CD4-positive, alpha-beta T cell (primary cell): ENCODE results near the gene POLR2C. TPM values are rescaled to one million over a fixed set of nuclear protein-coding genes. Genes with fewer than 3 reads are reported as not detected.

Experiments
- ATAC-seq: fragments of 200-7000 bp; cut with Tn5 transposase; one replicate; pipeline ENCODE4 v1.10.0; 2022; ENCODE audit warnings: mild to moderate bottlenecking; ENCODE audit not compliant: poor library complexity
- CTCF ChIA-PET: fragments of 350-600 bp; sonication (Branson Sonifier 250); formaldehyde crosslinking; loops from one replicate; lab custom pipeline; 2021; ENCODE audit warnings: antibody characterized with exemption, inconsistent platforms; lab: Charles Lee
- POLR2A ChIA-PET: fragments of 350-600 bp; sonication (Branson Sonifier 250); formaldehyde crosslinking; loops from one replicate; lab custom pipeline; 2021; ENCODE audit warnings: antibody characterized with exemption, inconsistent platforms; lab: Charles Lee
- DNase-seq, 14 experiments: peaks; one replicate each; pipeline ENCODE4 v3.0.0-alpha.2; 2013 to 2020; ENCODE audit warnings: mixed read lengths in 2 of 14
- H3K27ac ChIP-seq, 2 donors: one replicate each; pipeline versions ENCODE4 v1.5.1 to v1.7.0; 2013; ENCODE audit warnings: low read length in 2 of 2, low read depth in 1 of 2, mild to moderate bottlenecking in 1 of 2
- H3K27me3 ChIP-seq, 2 experiments: 1 replicate in 1 of 2; 2 replicates in 1 of 2; pipeline versions ENCODE4 v1.6.1 to v1.7.0; 2013; ENCODE audit warnings: low read length in 2 of 2, control low read depth in 1 of 2, mild to moderate bottlenecking in 1 of 2, moderate library complexity in 1 of 2; ENCODE audit not compliant: insufficient read depth in 2 of 2, control insufficient read depth in 1 of 2
- H3K36me3 ChIP-seq: one replicate; pipeline ENCODE4 v1.6.1; 2013; ENCODE audit warnings: low read length, control low read depth; ENCODE audit not compliant: insufficient read depth
- H3K4me1 ChIP-seq: one replicate; pipeline ENCODE4 v1.6.1; 2013; ENCODE audit warnings: low read length, control low read depth; ENCODE audit not compliant: insufficient read depth
- H3K4me3 ChIP-seq: one replicate; pipeline ENCODE4 v1.5.1; 2013; ENCODE audit warnings: mild to moderate bottlenecking, low read length, moderate library complexity
- H3K9me3 ChIP-seq, 2 experiments: 1 replicate in 1 of 2; 2 replicates in 1 of 2; pipeline versions ENCODE4 v1.6.1 to v1.7.0; 2013; ENCODE audit warnings: low read length in 2 of 2, mild to moderate bottlenecking in 2 of 2, control low read depth in 1 of 2, moderate library complexity in 1 of 2; ENCODE audit not compliant: control insufficient read depth in 1 of 2, insufficient read depth in 1 of 2
- H3K27ac Mint-ChIP-seq: one replicate; pipeline ENCODE4 v1.8.0; 2020; ENCODE audit warnings: mixed read lengths
- H3K27me3 Mint-ChIP-seq: one replicate; pipeline ENCODE4 v1.8.0; 2021; ENCODE audit warnings: mixed read lengths
- H3K36me3 Mint-ChIP-seq: one replicate; pipeline ENCODE4 v1.8.0; 2021; ENCODE audit warnings: low read depth, mixed read lengths
- H3K4me1 Mint-ChIP-seq: one replicate; pipeline ENCODE4 v1.8.0; 2021; ENCODE audit warnings: low read depth, mixed read lengths
- H3K4me3 Mint-ChIP-seq: one replicate; pipeline ENCODE4 v1.8.0; 2020; ENCODE audit warnings: mild to moderate bottlenecking, mixed read lengths
- H3K9me3 Mint-ChIP-seq: one replicate; pipeline ENCODE4 v1.8.0; 2020; ENCODE audit warnings: mixed read lengths
- CTCF ChIP-seq: fragments of 200-600 bp; IDR thresholded peaks from one replicate; pipeline ENCODE4 v1.8.0; 2022; ENCODE audit warnings: antibody characterized with exemption, mild to moderate bottlenecking
- intact Hi-C, 2 experiments: fragments of 100-400 bp; cut with DNase I in 1 of 2; cut with micrococcal nuclease in 1 of 2; formaldehyde crosslinking; loops; one replicate each; pipeline versions ENCODE4 v1.15.1 to v1.9.0; 2023 to 2025; cut with DNase I, micrococcal nuclease
- total RNA-seq, 174 experiments: library from RNA in 2 of 174; stranded (reverse) in 2 of 174; gene quantifications; one replicate each; pipeline ENCODE4 v1.2.3 and lab custom pipeline; 2021 to 2026

The POLR2C gene
- total RNA-seq, 2 experiments from 2014 or later = 124 to 125 TPM

- H3K9me3 ChIP-seq = no peaks in the 10 kb centered on the region
- Mint-ChIP-seq H3K36me3 (peaks cover 60% of the 10 kb centered on the region), H3K4me3 (no peak overlapping the region), H3K9me3 (no peaks in the 10 kb centered on the region), H3K4me1 (peaks cover 11% of the 10 kb centered on the region), H3K27me3 (no peaks in the 10 kb centered on the region), H3K27ac (peak overlapping the region; percentile 40)
- no peaks in the 10 kb centered on the region for H3K27me3 ChIP-seq
- no peak overlapping the region for H3K27ac ChIP-seq
- ChIA-PET CTCF (interaction anchor here (1.2 kb wide), 1 partner anchor 10 kb away, joined by 5 read pairs; the partner anchor contains the start of gene POLR2C), POLR2A (interaction anchor here (1.6 to 3.6 kb wide), 2 partner anchors 10 to 14 kb away, joined by 4 to 13 read pairs; partner anchors contain the start of genes DOK4 and POLR2C)
- H3K4me3 ChIP-seq = no peak overlapping the region
- H3K4me1 ChIP-seq = peaks cover 14% of the 10 kb centered on the region
- intact Hi-C loops = no loop called here
- no peak for TF ChIP-seq CTCF
- peaks cover 54% of the 10 kb centered on the region for H3K36me3 ChIP-seq
- no peak for ATAC-seq
- no peak for DNase-seq
Measured at GRCh38 chr16:57471852-57472664, 9.6 kb downstream of the POLR2C start.

DNA sequence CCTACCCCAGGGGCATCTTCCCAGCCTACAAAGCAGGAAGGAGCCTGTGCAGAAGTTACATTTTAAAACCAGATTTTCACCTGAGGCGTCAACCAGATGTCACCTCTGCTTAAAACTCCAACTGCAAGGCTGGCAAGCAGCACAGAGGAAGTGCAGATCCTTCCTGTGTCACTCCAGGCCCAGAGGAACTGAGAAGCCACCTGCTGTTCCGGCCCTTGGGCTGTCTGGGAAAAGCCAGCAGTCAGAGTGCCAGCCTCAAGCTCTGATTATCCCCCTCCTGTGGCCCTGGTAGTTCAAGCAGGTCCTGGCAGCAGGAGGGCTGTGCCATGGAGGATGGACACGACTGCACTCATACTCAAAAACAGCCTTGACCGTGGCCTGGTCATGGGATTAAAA lies 10.2 kb downstream of the POLR2C start:
- H3K4me3 Mint-ChIP-seq = no peak overlapping the region
- peaks cover 18% of the 10 kb centered on the region for H3K4me1 ChIP-seq
- H3K4me1 Mint-ChIP-seq = peaks cover 11% of the 10 kb centered on the region
- no peaks in the 10 kb centered on the region for H3K9me3 Mint-ChIP-seq
- intact Hi-C loops = no loop called here
- TF ChIP-seq CTCF = no peak
- CTCF ChIA-PET = interaction anchor here (2.9 kb wide), 1 partner anchor 10 kb away, joined by 10 read pairs; the partner anchor contains the start of gene POLR2C
- no peaks in the 10 kb centered on the region for H3K9me3 ChIP-seq
- H3K36me3 ChIP-seq = peaks cover 49% of the 10 kb centered on the region
- no peak overlapping the region for H3K4me3 ChIP-seq
- ATAC-seq (no peak), DNase-seq (no peak)
- H3K27ac ChIP-seq = no peak overlapping the region
- H3K27ac Mint-ChIP-seq = peak overlapping the region; percentile 40
- H3K27me3 Mint-ChIP-seq = no peaks in the 10 kb centered on the region
- POLR2A ChIA-PET = interaction anchor here (1.6 to 3.6 kb wide), 2 partner anchors 10 to 14 kb away, joined by 4 to 13 read pairs; partner anchors contain the start of genes DOK4 and POLR2C
- no peaks in the 10 kb centered on the region for H3K27me3 ChIP-seq
- H3K36me3 Mint-ChIP-seq = peaks cover 54% of the 10 kb centered on the region

DNA sequence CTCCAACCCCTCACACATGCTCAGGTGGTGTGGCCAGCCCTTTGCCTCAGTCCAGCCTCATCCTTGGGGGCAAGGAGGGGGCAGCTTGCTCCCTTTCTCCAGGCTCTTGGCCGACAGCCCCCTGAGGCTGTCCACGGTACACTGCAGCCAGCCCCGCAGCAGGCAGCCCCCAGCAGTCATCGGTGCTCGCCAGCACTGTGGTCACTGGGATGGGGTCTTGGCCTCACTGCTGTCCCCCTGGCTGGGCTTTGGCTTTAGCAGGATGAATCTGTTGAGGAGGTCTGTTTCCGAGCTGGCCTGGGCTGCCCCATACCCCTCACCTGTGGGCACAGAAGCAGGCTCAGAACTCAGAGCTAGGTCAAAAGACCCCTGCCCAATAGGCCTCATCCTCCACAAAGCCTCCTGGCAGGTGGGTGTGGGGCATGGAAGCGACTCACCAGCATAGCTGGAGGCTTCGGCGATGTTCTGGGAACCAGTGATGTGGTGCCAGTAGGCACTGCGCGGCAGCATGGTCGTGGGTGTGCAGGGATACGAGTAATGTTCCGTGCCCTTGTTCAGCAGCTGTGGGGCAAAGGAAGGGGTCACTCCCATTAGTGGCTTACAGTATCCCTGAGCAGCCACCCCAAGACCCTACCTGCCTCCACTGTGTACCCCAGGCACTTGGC lies 10.8 kb downstream of the POLR2C start:
- H3K4me3 Mint-ChIP-seq = no peak overlapping the region

More for the DNA sequence above, 10.8 kb downstream of the POLR2C start:
- H3K4me1 ChIP-seq = peaks cover 21% of the 10 kb centered on the region
- no peaks in the 10 kb centered on the region for H3K9me3 ChIP-seq
- ATAC-seq = no peak
- H3K27me3 Mint-ChIP-seq = no peaks in the 10 kb centered on the region
- H3K36me3 Mint-ChIP-seq = peaks cover 48% of the 10 kb centered on the region
- ChIA-PET CTCF (interaction anchor here (2.9 kb wide), 1 partner anchor 11 kb away, joined by 10 read pairs; the partner anchor contains the start of gene POLR2C), POLR2A (interaction anchor here (1.6 to 3.6 kb wide), 2 partner anchors 11 to 13 kb away, joined by 4 to 13 read pairs; partner anchors contain the start of genes DOK4 and POLR2C)
- no peaks in the 10 kb centered on the region for H3K9me3 Mint-ChIP-seq
- H3K27ac Mint-ChIP-seq = no peak overlapping the region
- no peak for TF ChIP-seq CTCF
- H3K4me3 ChIP-seq = no peak overlapping the region
- H3K27me3 ChIP-seq = no peaks in the 10 kb centered on the region
- peaks cover 11% of the 10 kb centered on the region for H3K4me1 Mint-ChIP-seq
- DNase-seq = no peak
- intact Hi-C loops = no loop called here
- peaks cover 43% of the 10 kb centered on the region for H3K36me3 ChIP-seq
- H3K27ac ChIP-seq = no peak overlapping the region
